Astrocyte (in vitro differentiated cells and primary cell): ENCODE measurements around the gene RIMOC1.

Experiments
- EZH2 ChIP-seq: IDR thresholded peaks from 2 replicates; pipeline ENCODE4 v1.6.1; 2012; ENCODE audit warnings: mild to moderate bottlenecking, low read length, inconsistent platforms; ENCODE audit not compliant: insufficient read depth
- TF ChIP-seq, protein P1 (sequence below): IDR thresholded peaks from 2 replicates; pipeline ENCODE4 v1.5.1; 2011; ENCODE audit warnings: low read depth, mild to moderate bottlenecking, inconsistent platforms, low read length, moderate library complexity; ENCODE audit not compliant: insufficient read depth

DNA sequence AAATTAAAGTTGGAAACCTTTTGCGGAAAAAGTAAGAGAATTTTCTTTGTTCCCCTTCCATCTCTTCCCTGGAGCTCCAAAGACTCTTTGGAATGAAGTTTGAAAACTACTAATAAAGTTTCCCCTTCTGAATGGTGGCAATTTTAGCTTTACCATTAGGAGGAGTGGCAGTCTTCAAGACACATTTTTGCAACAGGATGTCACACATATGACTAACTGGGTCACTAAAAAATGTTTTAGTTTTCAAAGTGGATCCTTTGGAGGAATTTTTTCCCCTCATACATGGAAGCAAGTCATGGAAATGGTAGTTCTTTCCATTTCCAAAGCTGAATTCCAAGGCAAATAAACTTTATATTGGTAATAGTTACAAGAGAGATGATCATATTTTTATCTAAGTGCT lies 36.5 kb downstream of the RIMOC1 start:
- no peak for TF ChIP-seq EZH2
- TF ChIP-seq, protein P1, sequence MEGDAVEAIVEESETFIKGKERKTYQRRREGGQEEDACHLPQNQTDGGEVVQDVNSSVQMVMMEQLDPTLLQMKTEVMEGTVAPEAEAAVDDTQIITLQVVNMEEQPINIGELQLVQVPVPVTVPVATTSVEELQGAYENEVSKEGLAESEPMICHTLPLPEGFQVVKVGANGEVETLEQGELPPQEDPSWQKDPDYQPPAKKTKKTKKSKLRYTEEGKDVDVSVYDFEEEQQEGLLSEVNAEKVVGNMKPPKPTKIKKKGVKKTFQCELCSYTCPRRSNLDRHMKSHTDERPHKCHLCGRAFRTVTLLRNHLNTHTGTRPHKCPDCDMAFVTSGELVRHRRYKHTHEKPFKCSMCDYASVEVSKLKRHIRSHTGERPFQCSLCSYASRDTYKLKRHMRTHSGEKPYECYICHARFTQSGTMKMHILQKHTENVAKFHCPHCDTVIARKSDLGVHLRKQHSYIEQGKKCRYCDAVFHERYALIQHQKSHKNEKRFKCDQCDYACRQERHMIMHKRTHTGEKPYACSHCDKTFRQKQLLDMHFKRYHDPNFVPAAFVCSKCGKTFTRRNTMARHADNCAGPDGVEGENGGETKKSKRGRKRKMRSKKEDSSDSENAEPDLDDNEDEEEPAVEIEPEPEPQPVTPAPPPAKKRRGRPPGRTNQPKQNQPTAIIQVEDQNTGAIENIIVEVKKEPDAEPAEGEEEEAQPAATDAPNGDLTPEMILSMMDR = no peak
